Endothelial cell of umbilical vein (primary cell): Measurements from ENCODE around the gene HMGCL.

Experiments
- CTCF ChIP-seq, 2 donors: IDR thresholded peaks; 1 replicate in 1 of 2; 2 replicates in 1 of 2; pipeline ENCODE4 v1.5.1; 2011; ENCODE audit warnings: low read length in 2 of 2, mild to moderate bottlenecking in 2 of 2, moderate library complexity in 2 of 2, control low read depth in 1 of 2, inconsistent platforms in 1 of 2, low read depth in 1 of 2; ENCODE audit not compliant: insufficient read depth in 1 of 2; ENCODE audit errors: extremely low read depth in 1 of 2
- EZH2 ChIP-seq: IDR thresholded peaks from 2 replicates; pipeline ENCODE4 v1.6.1; 2012; ENCODE audit warnings: borderline replicate concordance, low read depth, mild to moderate bottlenecking, moderate library complexity, low read length, inconsistent platforms; ENCODE audit not compliant: severe bottlenecking
- GATA2 ChIP-seq: IDR thresholded peaks from 2 replicates; pipeline ENCODE4 v1.7.0; 2011; ENCODE audit warnings: low read depth, mild to moderate bottlenecking, moderate library complexity, mixed read lengths, low read length; ENCODE audit not compliant: insufficient read length, insufficient read depth
- JUN ChIP-seq: IDR thresholded peaks from 2 replicates; pipeline ENCODE4 v1.6.1; 2011; ENCODE audit warnings: borderline replicate concordance, low read depth; ENCODE audit not compliant: insufficient read length, insufficient read depth
- POLR2A ChIP-seq: IDR thresholded peaks from 2 replicates; pipeline ENCODE4 v1.6.1; 2012; ENCODE audit warnings: low read depth, mild to moderate bottlenecking, control low read depth, low read length
- POLR2AphosphoS5 ChIP-seq: IDR thresholded peaks from 2 replicates; pipeline ENCODE4 v1.6.1; 2012; ENCODE audit warnings: low read depth, mild to moderate bottlenecking, control low read depth, low read length, moderate library complexity; ENCODE audit not compliant: insufficient read depth

GRCh38 chr1:23809751-23810171, 15.5 kb downstream of the HMGCL start:
- TF ChIP-seq GATA2, result no peak
- TF ChIP-seq POLR2AphosphoS5, result no peak
- no peak for TF ChIP-seq EZH2
- TF ChIP-seq CTCF (IDR thresholded peaks at IDR 0.05; ENCODE audit: extremely low read depth in 1 of 2, insufficient read depth in 1 of 2, low read depth in 1 of 2, low read length in 2 of 2), result peak; percentile 88 to 91
- TF ChIP-seq JUN, result peak; percentile 44
- TF ChIP-seq POLR2A, result no peak
